ENCODE data around the gene RAB15.

Gene RAB15

DNA sequence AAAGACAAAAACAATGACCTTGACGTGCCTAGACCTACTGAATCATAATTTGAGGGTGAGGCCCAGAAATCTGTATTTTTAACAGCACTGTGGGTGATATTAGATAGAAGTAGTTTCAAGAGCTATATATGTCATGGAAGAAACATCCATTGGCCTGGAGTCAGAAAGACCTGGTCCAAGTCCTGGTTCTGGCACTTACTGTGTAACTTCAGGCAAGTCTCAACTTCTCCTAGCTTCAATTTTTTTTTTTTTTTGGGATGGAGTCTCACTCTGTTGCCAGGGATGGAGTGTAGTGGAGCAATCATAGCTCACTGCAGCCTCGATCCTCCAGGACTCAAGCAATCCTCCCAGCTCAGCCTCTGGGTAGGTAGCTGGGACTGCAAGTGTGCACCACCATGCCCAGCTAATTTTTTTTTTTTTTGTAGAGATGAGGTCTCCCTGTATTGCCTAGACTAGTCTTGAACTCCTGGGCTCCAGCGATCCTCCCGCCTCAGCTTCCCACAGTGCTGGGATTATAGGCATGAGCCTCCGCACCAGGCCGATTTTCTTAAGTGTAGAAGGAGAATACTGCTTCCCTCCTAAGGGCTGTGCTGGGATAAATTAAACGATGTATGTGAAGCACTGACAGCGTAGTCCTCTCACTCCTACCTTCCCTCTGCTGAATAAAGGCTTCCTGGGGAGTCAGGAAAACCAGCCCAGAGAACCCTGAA, 15.3 kb downstream of the RAB15 start:
- no peak for DNase-seq (ENCODE audit: low read depth in 2 of 3, low spot score in 1 of 3)

DNA sequence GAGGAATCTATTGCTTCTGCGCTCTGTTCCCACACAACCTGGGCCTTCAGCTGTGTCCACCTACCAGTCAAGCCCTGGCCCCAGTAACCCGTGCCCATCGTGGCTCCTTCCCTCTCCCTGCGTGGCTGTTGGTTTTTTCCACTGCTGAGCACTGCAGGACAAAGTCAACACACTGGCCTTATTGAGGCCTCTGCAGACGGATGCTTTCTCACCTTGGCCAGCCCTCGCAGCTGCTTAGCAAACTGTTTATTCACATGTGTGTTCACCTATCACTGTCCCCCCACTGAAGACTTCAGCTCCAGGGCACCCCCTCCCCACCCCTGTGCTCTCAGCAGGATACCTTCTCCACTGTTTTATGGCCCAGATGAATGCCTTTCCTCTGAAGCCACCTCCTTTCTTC, 16.8 kb downstream of the RAB15 start:
- DNase-seq (ENCODE audit: low read depth in 2 of 3, low spot score in 1 of 3), result no peak

DNA sequence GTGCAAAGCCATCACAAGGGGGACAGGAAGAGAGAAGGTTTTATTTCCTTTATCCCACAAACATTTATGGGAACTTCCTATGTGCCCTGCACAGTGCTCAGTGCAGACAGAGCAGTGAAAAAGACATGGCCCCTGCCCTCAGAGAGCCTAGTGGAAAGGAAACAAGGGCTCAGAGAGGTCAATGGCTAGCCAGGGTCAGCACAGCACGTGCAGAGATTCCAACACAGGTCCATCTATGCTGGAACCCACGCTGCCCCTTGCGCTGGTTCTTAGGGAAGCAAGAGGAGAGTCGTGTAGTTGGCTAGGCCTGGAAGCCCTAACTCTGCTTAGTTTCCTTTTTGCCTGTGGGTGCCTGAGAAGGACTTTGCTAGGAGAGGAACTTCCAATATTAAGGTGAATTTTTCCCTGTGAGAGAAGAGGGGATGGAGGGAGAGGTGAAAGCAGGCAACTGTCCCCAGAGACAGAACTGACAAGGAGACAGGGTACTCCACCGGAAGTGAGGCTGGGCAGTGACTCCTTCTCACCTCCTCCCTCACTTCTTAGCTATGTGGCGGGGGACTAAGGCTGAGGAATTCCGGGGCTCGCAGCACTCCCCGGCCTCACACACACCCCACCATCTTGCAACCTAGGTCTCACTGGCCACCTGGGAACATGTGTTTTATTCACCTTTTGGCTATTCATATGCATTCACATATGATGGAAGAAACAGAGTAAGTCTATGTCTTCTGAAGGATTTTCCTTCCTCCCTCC, 17.5 kb downstream of the RAB15 start:
- DNase-seq (ENCODE audit: low read depth in 2 of 3, low spot score in 1 of 3), result no peak

DNA sequence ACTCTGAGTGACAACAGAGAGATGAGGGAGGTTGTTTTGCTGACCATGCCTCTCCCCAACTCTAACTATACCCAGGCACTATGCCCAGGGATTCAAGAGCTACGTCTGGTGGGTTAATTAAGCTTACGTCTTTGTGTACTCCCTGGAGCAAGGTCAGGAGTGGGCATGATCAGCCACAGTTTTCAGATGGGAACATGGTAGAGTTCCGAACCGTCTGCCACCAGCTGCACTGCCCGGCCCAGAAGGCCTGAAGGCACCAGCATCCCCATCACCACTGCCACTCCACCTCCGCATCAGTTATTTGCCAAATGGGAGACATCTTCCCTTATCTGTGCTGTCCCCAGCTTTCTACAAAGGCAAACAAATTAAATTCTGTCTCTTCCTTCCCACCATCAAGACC, 18.5 kb downstream of the RAB15 start:
- no peak for DNase-seq (ENCODE audit: low read depth in 2 of 3, low spot score in 1 of 3)

DNA sequence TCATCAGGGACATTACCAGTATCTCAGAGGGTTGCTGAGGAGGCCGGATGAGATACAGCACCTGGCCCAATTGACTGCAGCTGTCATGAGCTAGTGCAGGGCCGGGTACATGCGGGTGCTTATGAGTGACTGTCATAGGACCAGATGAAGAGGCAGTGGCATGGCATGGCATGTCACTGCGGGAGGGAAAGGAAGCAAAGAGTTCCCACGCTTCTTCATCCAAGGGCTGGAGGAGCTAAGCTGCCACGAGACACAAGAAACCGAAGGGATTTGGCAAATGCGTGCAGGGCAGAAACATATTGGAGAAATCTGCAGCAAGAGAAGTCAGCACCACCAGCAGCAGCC, 18.9 kb downstream of the RAB15 start:
- no peak for DNase-seq (ENCODE audit: low read depth in 2 of 3, low spot score in 1 of 3)

DNA sequence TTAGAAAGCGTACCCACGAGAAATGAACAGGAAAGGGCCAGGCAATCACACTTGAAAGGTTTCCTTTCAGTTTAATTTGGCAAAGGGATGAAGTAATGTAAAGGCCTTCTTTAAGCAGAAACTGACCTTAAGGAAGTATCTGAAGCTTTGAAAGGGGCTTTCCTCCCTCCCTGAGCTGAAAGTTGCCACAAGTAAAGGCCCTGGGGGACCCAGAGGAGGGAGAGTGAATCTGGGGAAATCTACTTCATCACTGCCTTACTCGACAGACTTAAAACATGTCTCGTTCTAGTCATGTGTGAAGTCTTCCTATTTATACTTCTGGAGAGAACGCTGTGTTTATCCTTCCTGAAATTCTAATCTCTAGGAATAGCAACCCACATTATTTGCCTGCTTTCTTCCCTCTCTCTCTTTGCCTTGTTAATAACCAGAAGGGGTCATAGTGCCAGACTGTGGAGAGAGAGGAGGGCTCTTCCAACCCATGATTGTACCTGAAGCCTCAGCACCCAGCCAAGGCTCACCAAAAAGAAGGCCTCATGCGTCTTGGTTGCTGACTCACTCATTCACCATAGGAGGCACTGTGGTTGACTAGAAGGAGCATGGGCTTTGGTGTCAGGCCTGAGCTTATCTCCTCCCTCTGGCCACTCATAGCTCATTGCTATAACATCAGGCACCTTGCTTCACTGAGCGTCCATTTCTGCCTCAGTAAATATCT, 19.4 kb downstream of the RAB15 start:
- DNase-seq (ENCODE audit: low read depth in 2 of 3, low spot score in 1 of 3), result no peak

DNA sequence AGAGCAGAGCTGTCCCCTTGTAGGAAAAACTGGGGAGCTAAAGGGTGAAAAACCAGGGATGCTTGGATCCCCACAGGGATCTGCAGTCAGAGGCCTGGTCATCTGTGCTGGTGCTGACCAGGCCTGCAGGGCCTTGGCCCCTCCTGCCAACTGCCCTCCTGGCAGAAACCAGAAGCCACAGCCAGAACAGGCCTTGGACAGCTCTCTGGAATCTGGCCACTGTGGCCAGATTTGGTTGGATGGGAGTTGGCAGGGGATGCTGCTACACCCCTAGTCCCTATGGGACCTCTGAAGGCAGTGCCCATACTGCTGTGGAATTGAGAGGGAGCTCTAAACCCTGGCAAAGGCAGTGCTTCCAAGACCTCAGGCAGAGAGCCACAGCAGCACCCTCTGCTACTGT, 20.4 kb downstream of the RAB15 start:
- no peak for DNase-seq (ENCODE audit: low read depth in 2 of 3, low spot score in 1 of 3)

DNA sequence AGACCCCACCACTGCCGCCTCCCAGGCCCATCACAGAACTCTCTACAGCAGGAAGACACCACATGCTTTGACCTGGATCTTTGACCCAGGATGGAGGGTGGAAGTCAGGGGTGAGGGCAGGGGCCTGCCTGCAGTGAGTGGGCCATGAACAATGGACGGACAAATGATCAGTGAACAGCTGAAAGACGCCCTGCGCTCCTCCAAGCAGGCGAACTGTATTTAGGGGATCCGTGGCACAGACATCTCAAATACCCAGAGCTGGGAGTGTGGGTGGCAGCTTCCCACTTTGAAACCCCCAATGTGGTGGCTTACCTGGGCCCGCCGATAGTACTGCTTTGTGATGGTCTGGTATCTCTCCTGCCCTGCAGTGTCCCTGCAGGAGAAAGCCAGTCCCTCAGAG, 20.8 kb downstream of the RAB15 start:
- DNase-seq (ENCODE audit: low read depth in 2 of 3, low spot score in 1 of 3), result no peak

DNA sequence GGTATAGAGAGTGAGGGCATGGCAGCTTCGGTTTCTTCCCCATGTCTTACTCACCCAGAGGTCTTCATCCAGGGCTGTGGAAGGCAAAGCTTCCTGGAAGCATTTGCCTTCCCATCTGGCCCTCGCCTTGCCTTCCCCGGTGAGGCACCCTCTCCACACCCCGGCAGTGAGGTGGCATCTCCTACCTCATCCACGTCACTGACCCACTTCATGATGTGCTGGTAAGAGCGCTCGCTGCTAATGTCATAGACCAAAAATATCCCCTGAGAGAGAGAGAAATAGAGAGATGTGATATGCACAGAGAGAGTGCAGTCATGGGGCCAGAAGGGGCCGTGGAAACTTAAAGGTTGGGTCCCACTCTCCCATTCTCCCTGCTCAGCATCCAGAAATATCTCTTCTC, 21.2 kb downstream of the RAB15 start:
- DNase-seq (ENCODE audit: low read depth in 2 of 3, low spot score in 1 of 3), result no peak

DNA sequence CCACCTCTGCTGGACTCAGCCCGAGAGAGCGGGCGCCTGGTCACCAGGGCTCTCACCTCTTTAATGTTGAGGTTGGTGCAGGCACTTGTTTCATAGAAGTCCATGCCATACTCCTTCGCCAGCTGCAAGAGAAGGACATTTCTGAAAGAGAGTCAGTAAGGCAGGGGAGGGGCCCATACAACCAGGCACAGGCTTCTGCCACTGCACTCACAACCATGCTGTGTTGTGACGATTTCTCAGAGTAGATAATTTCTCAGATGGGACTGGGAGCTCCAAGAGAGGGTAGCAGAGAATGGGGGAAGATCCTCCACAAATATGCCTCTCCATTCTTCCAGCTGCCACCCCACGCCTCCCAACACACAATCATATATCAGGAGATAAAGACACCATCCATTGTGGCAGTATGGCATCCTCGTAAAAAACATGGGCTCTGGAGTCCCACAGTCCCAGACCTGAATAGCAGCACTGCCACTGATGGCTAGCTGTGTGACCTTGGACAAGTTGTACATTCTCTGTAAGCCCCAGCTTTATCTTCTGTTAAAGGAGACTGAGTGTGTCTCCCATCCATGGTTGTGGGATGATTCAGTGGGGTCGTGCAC, 23.4 kb downstream of the RAB15 start:
- DNase-seq (ENCODE audit: low read depth in 2 of 3, low spot score in 1 of 3), result no peak

DNA sequence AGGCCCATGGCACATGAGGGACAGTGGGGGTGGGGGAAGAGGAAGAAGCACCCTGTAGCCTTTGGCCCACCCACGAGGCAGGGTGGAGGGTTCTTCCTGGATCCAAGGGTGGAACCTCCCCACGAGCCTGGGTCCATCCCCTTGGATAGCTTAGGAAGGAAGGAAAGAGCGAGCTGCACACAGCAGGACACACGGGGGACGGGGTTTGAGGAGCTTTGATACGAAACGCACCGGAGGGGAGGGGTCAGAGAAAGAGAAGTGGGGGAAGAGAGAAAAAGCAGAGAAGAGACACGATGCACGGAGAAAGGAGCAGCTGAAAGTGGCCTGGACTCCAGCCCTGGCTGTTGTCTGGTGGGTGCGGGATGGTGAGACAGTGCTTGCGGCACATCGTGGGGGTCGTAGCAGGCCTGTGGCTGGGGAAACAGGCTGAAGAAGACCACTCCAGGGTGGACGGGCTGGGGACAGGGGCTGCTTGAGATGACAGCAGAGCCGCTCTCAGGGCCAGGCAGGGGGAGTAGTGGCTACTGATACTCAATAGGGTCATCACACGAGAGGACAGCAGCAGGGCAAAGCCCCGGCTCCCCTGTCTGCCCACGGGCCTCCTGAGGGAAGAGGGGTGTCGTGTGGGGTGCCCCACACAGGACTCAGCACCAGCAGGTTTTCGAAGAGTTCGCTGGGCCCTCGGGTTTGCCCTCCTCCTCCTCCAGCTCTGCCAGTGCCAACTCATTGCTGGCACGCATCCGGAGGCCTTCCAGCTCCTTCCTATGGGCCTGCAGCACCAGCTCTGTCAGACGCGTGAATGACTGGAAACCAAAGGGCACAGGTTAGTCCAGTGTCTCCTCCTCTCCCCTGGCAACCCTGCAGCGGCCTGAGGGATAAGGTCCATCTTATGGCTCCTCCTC, 24.2 kb downstream of the RAB15 start:
- no peak for DNase-seq (ENCODE audit: low read depth in 2 of 3, low spot score in 1 of 3)

DNA sequence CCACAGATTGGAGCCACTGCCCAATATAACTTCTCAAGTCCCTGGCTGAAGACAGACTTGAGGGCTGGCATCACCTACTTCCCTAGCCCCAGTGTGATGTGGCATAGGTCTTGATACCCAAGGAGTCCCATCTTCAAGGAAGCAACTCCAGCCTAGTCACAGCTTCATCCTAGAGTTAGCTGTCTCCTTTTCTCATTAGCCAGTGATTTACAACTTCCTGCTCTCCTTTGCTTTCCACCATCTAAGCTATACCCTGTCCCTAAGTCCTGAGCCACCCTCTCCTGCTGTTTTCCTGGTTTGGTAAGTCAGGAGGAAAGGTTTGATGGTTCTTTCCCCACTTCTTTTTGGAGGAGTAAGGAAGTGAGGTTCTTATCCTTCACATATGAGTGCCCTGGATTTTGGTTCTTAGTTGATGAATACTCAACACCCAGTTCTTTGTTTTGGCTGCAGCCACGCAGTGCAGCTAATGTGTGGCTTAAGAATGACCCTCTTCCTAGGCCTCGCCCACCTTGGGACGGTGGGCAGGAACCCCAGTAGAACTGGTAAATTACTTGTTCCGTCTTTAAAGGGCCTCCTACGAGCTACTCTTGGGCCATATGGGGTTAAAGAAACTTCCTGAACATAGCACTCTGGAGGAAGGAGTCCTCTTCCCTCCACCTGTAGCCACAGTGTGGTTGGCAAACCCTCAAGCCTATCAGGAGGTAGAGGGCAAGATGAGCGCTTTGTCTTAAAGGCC, 25.7 kb downstream of the RAB15 start:
- DNase-seq (ENCODE audit: low read depth in 2 of 3, low spot score in 1 of 3), result no peak

DNA sequence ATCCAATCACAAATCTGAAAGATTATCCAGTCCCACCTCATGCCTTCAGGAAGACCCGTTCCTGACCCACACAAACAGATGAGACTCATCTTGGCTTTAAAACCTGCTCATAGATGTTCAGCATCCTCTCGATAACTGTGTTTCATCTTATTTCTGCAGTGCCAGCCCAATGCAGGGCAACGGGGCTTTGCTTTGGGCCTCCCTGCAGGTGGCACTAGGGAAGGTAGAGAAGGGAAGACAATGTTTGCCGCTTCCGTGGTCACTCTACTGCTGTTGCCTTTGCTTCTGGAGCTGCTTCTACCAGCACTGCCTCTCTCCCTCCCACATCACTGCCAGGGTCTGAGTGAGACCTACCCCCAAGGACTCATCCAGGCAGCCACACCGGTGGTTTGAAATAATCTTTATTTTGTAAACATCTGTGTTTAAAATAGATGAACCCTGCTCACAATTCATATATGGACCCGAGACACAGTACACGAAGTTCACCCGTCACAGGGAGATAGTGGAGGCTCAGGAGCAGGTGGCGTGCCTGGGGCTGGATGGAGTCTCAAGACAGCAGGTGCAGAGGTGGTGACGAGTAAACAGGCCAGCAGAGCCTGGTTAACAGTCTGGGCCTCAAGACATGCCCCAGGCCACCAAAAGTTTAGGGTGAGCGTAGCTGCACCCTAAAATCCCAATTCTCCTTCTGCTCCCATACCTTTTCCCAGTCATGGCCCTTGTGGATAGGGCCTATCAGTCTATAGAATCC, 26.5 kb downstream of the RAB15 start:
- no peak for DNase-seq (ENCODE audit: low read depth in 2 of 3, low spot score in 1 of 3)

DNA sequence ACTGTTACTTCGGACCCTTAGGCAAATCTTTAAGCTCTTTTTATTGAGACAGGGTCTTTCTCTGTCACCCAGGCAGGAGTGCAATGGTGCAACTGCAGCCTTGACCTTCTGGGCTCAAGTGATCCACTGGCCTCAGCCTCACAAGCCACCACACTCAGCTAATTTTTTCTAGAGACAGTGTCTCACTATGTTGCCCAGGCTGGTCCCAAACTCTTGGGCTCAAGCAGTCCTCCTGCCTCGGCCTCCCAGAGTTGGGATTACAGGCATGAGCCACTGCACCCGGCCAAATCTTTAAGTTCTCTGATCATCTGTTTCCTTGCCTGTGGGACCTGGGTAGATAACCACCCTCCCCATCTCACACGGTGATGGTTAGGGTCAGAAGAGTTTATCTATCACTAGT, 27.3 kb downstream of the RAB15 start:
- no peak for DNase-seq (ENCODE audit: low read depth in 2 of 3, low spot score in 1 of 3)

DNA sequence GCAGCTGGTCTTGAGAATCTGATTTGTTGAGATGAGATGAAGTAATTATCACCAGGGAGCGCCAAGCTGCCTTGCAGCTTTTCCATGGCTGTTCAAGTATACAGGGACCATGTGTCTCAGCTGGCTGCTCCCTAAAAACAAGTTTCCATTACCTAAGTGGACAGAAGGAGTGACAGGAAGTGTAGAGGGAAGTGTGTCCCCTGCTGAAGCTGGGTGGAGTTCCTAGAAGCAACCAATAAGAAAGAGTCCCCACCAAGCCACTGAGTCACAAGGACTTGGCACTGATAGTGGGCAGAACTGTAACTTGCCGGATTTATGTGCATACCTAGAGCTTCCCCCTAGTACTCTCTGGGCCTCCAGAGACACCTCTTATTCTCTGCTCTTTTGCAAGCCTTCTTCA, 28.1 kb downstream of the RAB15 start:
- no peak for DNase-seq (ENCODE audit: low read depth in 2 of 3, low spot score in 1 of 3)

DNA sequence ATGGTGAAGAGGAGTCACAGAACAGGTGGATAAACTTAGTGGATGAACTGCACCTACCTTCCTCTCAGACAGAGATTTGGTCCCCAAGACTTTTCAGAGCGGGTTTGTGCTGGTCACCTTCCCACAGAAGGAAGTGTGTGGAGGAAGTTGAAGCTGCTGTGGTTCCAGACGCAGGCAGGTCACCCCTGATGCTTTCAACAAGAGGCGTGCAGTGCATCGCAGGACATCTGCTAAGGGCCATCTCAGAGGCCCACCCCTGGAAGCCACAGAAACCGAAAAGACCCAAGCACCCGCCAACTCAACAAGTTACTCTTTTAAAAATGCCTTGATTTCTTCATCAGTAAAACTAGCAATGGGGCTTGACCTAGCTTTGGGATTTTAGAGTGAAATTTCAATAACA, 28.6 kb downstream of the RAB15 start:
- DNase-seq (ENCODE audit: low read depth in 2 of 3, low spot score in 1 of 3), result no peak

DNA sequence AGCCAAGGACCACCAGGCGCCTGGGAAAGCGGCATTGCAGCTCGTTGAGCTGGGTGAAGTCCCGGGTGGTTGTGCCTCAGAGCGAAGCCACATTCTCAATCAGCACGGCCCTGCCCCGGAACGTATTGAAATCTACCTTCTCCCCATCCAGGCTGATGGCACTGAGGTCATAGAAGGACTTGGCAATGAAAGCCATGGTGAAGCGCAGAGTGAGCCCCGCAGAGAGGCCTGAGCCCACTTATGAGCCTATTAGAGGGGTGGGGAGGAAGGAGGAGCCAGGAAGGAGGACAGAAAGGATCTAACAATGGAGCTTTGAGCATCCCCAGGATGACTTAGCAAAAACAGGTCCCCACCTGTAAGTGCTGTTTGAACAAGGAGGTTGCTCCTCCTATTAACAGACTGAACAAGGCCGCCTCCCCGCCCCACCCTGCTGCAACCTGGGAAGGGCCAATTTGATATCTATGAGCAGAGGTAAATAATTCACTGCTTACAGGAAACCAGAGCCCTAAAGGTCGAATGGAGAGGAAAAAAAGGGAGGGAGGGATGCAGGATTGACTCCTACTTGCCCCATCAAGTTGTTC, 29.5 kb downstream of the RAB15 start, which contains the start of gene GPX2:
Gene GPX2 (minus strand): TSS at position 215 of the 581 bp plus-strand sequence. CDS start 19 bp downstream, at position 196.
- DNase-seq (ENCODE audit: low read depth in 2 of 3, low spot score in 1 of 3), result no peak

DNA sequence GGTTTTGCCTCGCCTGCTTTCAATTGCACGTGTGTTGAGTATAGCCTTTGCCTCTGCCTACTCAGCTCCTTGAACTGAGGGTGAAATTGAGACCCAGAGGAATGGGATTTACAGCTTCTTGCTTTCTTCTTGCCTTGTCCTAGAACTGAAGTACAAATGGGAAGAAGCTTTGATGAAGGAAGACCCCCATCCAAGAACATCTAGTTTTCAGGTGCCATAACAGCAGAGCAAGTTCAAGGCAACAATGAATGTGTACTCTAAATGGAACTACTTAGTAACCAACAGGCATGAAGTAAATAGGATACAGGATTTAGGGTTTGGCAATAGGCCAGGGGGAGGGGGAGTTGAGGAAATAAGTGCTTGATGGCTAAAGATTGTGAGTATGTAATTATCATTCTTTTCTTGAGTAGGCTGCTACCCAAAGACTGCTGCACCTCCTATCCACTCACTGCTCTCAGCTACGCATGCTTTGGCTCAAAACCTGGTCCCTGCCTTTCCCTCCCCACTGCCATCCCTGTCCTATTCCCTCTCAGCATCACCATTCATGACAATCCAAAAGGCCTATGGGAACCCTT, 31.7 kb downstream of the RAB15 start:
- DNase-seq (ENCODE audit: low read depth in 2 of 3, low spot score in 1 of 3), result no peak

DNA sequence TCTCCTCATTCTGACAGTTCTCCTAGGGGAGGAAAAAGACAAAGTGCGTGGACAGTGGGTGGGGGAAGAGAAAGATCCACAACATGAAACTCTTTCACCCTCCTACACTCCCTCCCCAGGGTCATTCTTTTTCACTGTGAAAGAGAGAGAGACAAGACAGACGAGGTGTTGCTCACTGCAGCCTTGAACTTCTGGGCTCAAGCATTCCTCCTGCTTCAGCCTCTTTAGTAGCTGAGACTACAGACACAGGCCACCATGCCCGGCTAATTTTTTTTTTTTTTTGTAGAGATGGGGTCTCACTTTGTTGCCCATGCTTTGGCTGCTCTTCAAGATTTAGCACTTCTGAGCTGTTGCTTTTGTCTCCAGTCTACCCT, 32.3 kb downstream of the RAB15 start:
- no peak for DNase-seq (ENCODE audit: low read depth in 2 of 3, low spot score in 1 of 3)
